Type B pancreatic cell (in vitro differentiated cells): ENCODE data around the gene RAP1GAP2. TPM values are rescaled to one million over a fixed set of nuclear protein-coding genes. Genes with fewer than 3 reads are reported as not detected.

Source experiments
- microRNA-seq: library from miRNA; unstranded; fragments of <30 nt; microRNA quantifications from one replicate; pipeline ENCODE4, GENCODE V29; 2020
- total RNA-seq: library from RNA; stranded (reverse); gene quantifications from 2 replicates; pipeline ENCODE4 v1.2.1, GENCODE V29; 2021; ENCODE audit warnings: low replicate concordance

The RAP1GAP2 gene
- total RNA-seq, 1 donor from 2014 or later: 49.7 TPM

Small RNA genes within 50 kb of the gene (microRNA-seq; reads per million reads assigned to microRNA genes)
- gene MIR1253: not detected

Other genes with a start within 250 kb of the RAP1GAP2 start
- 120 and 126 TPM in 2 replicates for gene PAFAH1B1, start 202.8 kb upstream of the RAP1GAP2 start, total RNA-seq
- 77.0 and 108 TPM in 2 replicates for gene CLUH, start 84.7 kb upstream of the RAP1GAP2 start, total RNA-seq
- 1.3 and 1.5 TPM in 2 replicates for gene CCDC92B, start 46.8 kb upstream of the RAP1GAP2 start, total RNA-seq